Astrocyte (in vitro differentiated cells and primary cell): ENCODE data around the gene UBASH3A. TPM values are rescaled to one million over a fixed set of nuclear protein-coding genes. Genes with fewer than 3 reads are reported as not detected.

Source experiments
- DNase-seq: peaks from one replicate; pipeline ENCODE4 v3.0.0-alpha.2; 2010; ENCODE audit warnings: low read depth
- FAIRE-seq: peaks from 2 replicates; lab custom pipeline; 2011; peaks lifted over from hg19 to GRCh38; lab: Jason Lieb, UNC
- H2AFZ ChIP-seq: 2 replicates; pipeline ENCODE4 v1.6.0; 2012; ENCODE audit warnings: low read depth, low read length, inconsistent platforms
- H3K27ac ChIP-seq: 2 replicates; pipeline ENCODE4 v1.5.1; 2011; ENCODE audit warnings: low read depth, low read length, inconsistent platforms
- H3K27me3 ChIP-seq: 2 replicates; pipeline ENCODE4 v1.6.0; 2011; ENCODE audit warnings: low read length, inconsistent platforms; ENCODE audit not compliant: insufficient read depth
- H3K36me3 ChIP-seq: 2 replicates; pipeline ENCODE4 v1.5.1; 2011; ENCODE audit warnings: low read length, inconsistent platforms; ENCODE audit not compliant: insufficient read depth
- H3K4me1 ChIP-seq: 2 replicates; pipeline ENCODE4 v1.5.1; 2011; ENCODE audit warnings: low read length, inconsistent platforms; ENCODE audit not compliant: insufficient read depth
- H3K4me2 ChIP-seq: 2 replicates; pipeline ENCODE4 v1.6.0; 2012; ENCODE audit warnings: low read length, inconsistent platforms
- H3K4me3 ChIP-seq: 2 replicates; pipeline ENCODE4 v1.5.1; 2011; ENCODE audit warnings: low read depth, mild to moderate bottlenecking, low read length, inconsistent platforms; ENCODE audit not compliant: insufficient read depth
- H3K79me2 ChIP-seq: 2 replicates; pipeline ENCODE4 v1.6.0; 2012; ENCODE audit warnings: mild to moderate bottlenecking, low read length, inconsistent platforms; ENCODE audit not compliant: insufficient read depth
- H3K9ac ChIP-seq: 2 replicates; pipeline ENCODE4 v1.6.0; 2012; ENCODE audit warnings: mild to moderate bottlenecking, low read length, inconsistent platforms
- H3K9me3 ChIP-seq: 2 replicates; pipeline ENCODE4 v1.5.1; 2012; ENCODE audit warnings: low read depth, mild to moderate bottlenecking, low read length, inconsistent platforms; ENCODE audit not compliant: insufficient read depth
- H4K20me1 ChIP-seq: 2 replicates; pipeline ENCODE4 v1.6.0; 2012; ENCODE audit warnings: low read length, inconsistent platforms; ENCODE audit not compliant: insufficient read depth
- H3K27ac Mint-ChIP-seq: one replicate; pipeline ENCODE4 v1.8.0; 2021; ENCODE audit warnings: mild to moderate bottlenecking, mixed read lengths; ENCODE audit not compliant: unreplicated experiment
- H3K27me3 Mint-ChIP-seq: one replicate; pipeline ENCODE4 v1.8.0; 2021; ENCODE audit warnings: low read depth, mixed read lengths; ENCODE audit not compliant: unreplicated experiment
- H3K36me3 Mint-ChIP-seq: one replicate; pipeline ENCODE4 v1.8.0; 2021; ENCODE audit warnings: low read depth, mixed read lengths; ENCODE audit not compliant: unreplicated experiment
- H3K4me1 Mint-ChIP-seq: one replicate; pipeline ENCODE4 v1.8.0; 2021; ENCODE audit warnings: low read depth, mixed read lengths; ENCODE audit not compliant: unreplicated experiment
- H3K4me3 Mint-ChIP-seq: one replicate; pipeline ENCODE4 v1.8.0; 2021; ENCODE audit warnings: mild to moderate bottlenecking, moderate library complexity, mixed read lengths; ENCODE audit not compliant: unreplicated experiment
- H3K9me3 Mint-ChIP-seq: one replicate; pipeline ENCODE4 v1.8.0; 2021; ENCODE audit warnings: mild to moderate bottlenecking, mixed read lengths; ENCODE audit not compliant: unreplicated experiment
- EZH2 ChIP-seq: IDR thresholded peaks from 2 replicates; pipeline ENCODE4 v1.6.1; 2012; ENCODE audit warnings: mild to moderate bottlenecking, low read length, inconsistent platforms; ENCODE audit not compliant: insufficient read depth
- total RNA-seq: library from RNA; stranded (reverse); gene quantifications from 2 replicates; pipeline ENCODE4 v1.2.1, GENCODE V29; 2021
- TF ChIP-seq, protein P1 (sequence below): IDR thresholded peaks from 2 replicates; pipeline ENCODE4 v1.5.1; 2011; ENCODE audit warnings: low read depth, mild to moderate bottlenecking, inconsistent platforms, low read length, moderate library complexity; ENCODE audit not compliant: insufficient read depth

UBASH3A gene
- total RNA-seq, 1 donor from 2014 or later = not detected

DNA sequence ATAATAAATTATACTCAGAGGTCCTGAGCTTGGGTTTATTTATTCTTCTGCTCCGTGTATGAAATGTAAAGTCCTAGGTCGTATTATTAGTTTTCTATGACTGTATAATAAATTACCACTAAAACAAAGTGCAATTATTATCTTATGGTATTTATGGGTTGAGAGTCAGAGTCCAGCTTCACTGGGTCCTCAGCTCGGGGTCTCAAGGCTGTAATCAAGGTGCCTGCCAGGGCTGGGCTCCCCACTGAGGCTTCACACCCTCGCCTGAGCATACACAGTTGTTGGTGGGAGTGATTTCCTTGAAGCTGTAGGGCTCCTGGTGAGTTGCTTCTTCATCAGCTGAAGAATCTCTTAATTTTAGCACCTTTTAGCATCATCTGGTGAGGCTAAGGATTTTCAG lies 15.2 kb downstream of the UBASH3A start:
- Histone ChIP-seq H3K79me2 (no peaks in the 10 kb centered on the region), H3K4me1 (no peaks in the 10 kb centered on the region), H3K9ac (no peak overlapping the region), H3K27ac (no peak overlapping the region), H3K27me3 (peaks cover 7% of the 10 kb centered on the region), H3K36me3 (no peaks in the 10 kb centered on the region), H3K4me3 (no peak overlapping the region), H3K4me2 (no peak overlapping the region), H2AFZ (no peak overlapping the region), H3K9me3 (no peaks in the 10 kb centered on the region), H4K20me1 (no peaks in the 10 kb centered on the region)
- Mint-ChIP-seq H3K36me3 (no peaks in the 10 kb centered on the region), H3K27ac (no peak overlapping the region), H3K27me3 (peaks cover 27% of the 10 kb centered on the region), H3K9me3 (peaks cover 16% of the 10 kb centered on the region), H3K4me3 (no peak overlapping the region), H3K4me1 (peaks cover 8% of the 10 kb centered on the region)
- no peak for TF ChIP-seq EZH2
- DNase-seq (no peak), FAIRE-seq (no peak)

DNA sequence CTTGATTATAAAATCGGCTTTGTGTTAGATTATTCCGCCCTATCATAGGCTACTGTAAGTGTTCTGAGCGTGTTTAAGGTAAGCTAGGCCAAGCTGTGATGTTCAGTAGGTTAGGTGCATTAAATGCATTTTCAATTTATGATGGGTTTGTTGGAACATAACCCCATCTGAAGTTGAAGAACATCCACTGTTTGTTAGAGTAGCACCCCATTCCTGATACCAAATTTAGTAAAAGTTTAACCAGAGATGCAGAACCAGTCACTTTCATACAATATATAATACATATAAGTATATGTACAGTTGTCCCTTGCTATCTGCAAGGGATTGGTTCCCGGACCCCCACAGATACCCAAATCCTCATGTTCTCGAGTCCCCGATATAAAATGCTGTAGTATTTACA lies 16.1 kb downstream of the UBASH3A start:
- Mint-ChIP-seq H3K9me3 (peaks cover 16% of the 10 kb centered on the region), H3K36me3 (no peaks in the 10 kb centered on the region), H3K27ac (no peak overlapping the region), H3K4me1 (peaks cover 6% of the 10 kb centered on the region), H3K27me3 (peaks cover 35% of the 10 kb centered on the region), H3K4me3 (no peak overlapping the region)
- DNase-seq = no peak
- no peak overlapping the region for H3K4me3 ChIP-seq
- H3K9ac ChIP-seq = no peak overlapping the region
- H2AFZ ChIP-seq = no peak overlapping the region
- no peak for FAIRE-seq
- peaks cover 14% of the 10 kb centered on the region for H3K27me3 ChIP-seq
- H3K79me2 ChIP-seq = no peaks in the 10 kb centered on the region
- H4K20me1 ChIP-seq = no peaks in the 10 kb centered on the region
- H3K36me3 ChIP-seq = no peaks in the 10 kb centered on the region
- no peaks in the 10 kb centered on the region for H3K9me3 ChIP-seq
- TF ChIP-seq EZH2 = no peak
- TF ChIP-seq, protein P1, sequence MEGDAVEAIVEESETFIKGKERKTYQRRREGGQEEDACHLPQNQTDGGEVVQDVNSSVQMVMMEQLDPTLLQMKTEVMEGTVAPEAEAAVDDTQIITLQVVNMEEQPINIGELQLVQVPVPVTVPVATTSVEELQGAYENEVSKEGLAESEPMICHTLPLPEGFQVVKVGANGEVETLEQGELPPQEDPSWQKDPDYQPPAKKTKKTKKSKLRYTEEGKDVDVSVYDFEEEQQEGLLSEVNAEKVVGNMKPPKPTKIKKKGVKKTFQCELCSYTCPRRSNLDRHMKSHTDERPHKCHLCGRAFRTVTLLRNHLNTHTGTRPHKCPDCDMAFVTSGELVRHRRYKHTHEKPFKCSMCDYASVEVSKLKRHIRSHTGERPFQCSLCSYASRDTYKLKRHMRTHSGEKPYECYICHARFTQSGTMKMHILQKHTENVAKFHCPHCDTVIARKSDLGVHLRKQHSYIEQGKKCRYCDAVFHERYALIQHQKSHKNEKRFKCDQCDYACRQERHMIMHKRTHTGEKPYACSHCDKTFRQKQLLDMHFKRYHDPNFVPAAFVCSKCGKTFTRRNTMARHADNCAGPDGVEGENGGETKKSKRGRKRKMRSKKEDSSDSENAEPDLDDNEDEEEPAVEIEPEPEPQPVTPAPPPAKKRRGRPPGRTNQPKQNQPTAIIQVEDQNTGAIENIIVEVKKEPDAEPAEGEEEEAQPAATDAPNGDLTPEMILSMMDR = no peak
- no peak overlapping the region for H3K27ac ChIP-seq
- H3K4me2 ChIP-seq = no peak overlapping the region
- H3K4me1 ChIP-seq = no peaks in the 10 kb centered on the region

DNA sequence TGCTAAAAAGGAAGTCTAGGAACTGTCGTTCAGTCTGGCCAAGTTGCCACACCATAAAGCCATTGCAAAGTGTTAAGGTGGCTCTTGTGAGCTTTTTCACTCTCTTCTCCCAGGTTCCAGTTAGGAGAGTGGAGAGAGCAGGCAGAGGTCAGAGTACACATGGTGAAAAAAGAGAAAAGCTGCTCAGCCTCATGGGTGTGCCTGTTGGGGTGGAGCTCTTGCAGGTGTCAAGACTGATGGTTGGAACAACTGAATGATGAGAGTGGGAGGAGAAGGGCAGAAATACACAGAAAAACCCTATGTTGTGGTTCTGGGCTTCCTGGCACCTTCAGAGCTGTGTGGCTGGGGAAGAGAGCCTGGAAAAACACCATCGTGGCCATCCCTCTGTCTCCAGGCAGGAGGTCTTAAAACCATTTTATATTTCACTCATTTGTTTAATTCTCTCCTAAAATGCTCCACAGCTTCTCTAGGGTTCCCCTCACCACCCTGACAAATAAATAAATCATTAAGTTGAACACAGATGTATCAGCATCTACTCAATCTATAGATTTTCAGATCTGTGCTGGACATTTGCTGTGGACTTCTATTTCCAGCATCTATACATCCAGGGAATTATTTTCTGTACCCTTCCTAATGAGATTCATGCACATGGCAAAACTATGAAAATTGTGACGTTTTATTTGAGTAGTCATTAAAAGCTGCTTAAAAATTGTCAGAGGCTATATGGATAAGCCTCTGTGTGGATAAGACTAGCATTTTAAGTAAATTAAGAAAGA lies 17.5 kb downstream of the UBASH3A start:
- Histone ChIP-seq H3K4me1 (no peaks in the 10 kb centered on the region), H4K20me1 (no peaks in the 10 kb centered on the region), H3K27me3 (peaks cover 15% of the 10 kb centered on the region), H2AFZ (no peak overlapping the region), H3K79me2 (no peaks in the 10 kb centered on the region), H3K27ac (no peak overlapping the region), H3K9me3 (no peaks in the 10 kb centered on the region), H3K4me2 (no peak overlapping the region), H3K36me3 (no peaks in the 10 kb centered on the region), H3K9ac (no peak overlapping the region), H3K4me3 (no peak overlapping the region)
- H3K4me1 Mint-ChIP-seq = no peaks in the 10 kb centered on the region
- peaks cover 16% of the 10 kb centered on the region for H3K9me3 Mint-ChIP-seq
- TF ChIP-seq EZH2 = no peak
- TF ChIP-seq, protein P1 = no peak
- DNase-seq = no peak
- H3K4me3 Mint-ChIP-seq = no peak overlapping the region
- no peak overlapping the region for H3K27ac Mint-ChIP-seq
- FAIRE-seq = no peak
- H3K36me3 Mint-ChIP-seq = no peaks in the 10 kb centered on the region
- peaks cover 46% of the 10 kb centered on the region for H3K27me3 Mint-ChIP-seq
